ENCODE results near the gene MYH4. TPM values are rescaled to one million over a fixed set of nuclear protein-coding genes. Genes with fewer than 3 reads are reported as not detected.

Gene MYH4
- total and polyA plus RNA-seq, 4 donors = 0.19 TPM; not detected in 3

DNA sequence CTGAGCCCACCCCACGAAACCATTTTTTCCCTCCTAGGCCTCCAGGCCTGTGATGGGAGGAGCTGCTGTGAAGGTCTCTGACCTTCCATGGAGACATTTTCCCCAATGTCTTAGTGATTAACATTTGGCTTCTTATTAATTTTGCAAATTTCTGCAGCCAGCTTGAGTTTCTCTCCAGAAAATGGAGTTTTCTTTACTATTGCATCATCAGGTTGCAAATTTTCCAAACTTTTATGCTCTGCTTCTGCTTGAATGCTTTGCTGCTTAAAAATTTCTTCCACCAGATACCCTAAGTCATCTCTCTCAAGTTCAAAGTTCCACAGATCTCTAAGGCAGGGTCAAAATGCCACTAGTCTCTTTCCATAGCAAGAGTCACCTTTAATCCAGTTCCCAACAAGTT lies 12.9 kb upstream of the MYH4 start:
- TF ChIP-seq EGR1 (IDR thresholded peaks at IDR 0.05; ENCODE audit: low read depth in 2 of 2) = no peak
- TF ChIP-seq, protein P1, sequence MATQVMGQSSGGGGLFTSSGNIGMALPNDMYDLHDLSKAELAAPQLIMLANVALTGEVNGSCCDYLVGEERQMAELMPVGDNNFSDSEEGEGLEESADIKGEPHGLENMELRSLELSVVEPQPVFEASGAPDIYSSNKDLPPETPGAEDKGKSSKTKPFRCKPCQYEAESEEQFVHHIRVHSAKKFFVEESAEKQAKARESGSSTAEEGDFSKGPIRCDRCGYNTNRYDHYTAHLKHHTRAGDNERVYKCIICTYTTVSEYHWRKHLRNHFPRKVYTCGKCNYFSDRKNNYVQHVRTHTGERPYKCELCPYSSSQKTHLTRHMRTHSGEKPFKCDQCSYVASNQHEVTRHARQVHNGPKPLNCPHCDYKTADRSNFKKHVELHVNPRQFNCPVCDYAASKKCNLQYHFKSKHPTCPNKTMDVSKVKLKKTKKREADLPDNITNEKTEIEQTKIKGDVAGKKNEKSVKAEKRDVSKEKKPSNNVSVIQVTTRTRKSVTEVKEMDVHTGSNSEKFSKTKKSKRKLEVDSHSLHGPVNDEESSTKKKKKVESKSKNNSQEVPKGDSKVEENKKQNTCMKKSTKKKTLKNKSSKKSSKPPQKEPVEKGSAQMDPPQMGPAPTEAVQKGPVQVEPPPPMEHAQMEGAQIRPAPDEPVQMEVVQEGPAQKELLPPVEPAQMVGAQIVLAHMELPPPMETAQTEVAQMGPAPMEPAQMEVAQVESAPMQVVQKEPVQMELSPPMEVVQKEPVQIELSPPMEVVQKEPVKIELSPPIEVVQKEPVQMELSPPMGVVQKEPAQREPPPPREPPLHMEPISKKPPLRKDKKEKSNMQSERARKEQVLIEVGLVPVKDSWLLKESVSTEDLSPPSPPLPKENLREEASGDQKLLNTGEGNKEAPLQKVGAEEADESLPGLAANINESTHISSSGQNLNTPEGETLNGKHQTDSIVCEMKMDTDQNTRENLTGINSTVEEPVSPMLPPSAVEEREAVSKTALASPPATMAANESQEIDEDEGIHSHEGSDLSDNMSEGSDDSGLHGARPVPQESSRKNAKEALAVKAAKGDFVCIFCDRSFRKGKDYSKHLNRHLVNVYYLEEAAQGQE (IDR thresholded peaks at IDR 0.05) = no peak
- no peak for TF ChIP-seq NR2F2 (IDR thresholded peaks at IDR 0.05)
- TF ChIP-seq HNF4A (conservative IDR thresholded peaks at IDR 0.05) = no peak
- TF ChIP-seq HNF4G (IDR thresholded peaks at IDR 0.05) = no peak
- no peak for TF ChIP-seq GABPA (IDR thresholded peaks at IDR 0.05 in 1 of 2, conservative IDR thresholded peaks at IDR 0.05 in 1 of 2)
- TF ChIP-seq RAD21 (IDR thresholded peaks at IDR 0.05) = no peak
- TF ChIP-seq FOXA2 (IDR thresholded peaks at IDR 0.05) = no peak
- no peak for TF ChIP-seq SP1 (IDR thresholded peaks at IDR 0.05)
- TF ChIP-seq, protein P2, sequence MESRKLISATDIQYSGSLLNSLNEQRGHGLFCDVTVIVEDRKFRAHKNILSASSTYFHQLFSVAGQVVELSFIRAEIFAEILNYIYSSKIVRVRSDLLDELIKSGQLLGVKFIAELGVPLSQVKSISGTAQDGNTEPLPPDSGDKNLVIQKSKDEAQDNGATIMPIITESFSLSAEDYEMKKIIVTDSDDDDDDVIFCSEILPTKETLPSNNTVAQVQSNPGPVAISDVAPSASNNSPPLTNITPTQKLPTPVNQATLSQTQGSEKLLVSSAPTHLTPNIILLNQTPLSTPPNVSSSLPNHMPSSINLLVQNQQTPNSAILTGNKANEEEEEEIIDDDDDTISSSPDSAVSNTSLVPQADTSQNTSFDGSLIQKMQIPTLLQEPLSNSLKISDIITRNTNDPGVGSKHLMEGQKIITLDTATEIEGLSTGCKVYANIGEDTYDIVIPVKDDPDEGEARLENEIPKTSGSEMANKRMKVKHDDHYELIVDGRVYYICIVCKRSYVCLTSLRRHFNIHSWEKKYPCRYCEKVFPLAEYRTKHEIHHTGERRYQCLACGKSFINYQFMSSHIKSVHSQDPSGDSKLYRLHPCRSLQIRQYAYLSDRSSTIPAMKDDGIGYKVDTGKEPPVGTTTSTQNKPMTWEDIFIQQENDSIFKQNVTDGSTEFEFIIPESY (IDR thresholded peaks at IDR 0.05) = no peak
- TF ChIP-seq TAF1 (conservative IDR thresholded peaks at IDR 0.05) = no peak
- TF ChIP-seq YY1 (IDR thresholded peaks at IDR 0.05) = no peak
- TF ChIP-seq, protein P3, sequence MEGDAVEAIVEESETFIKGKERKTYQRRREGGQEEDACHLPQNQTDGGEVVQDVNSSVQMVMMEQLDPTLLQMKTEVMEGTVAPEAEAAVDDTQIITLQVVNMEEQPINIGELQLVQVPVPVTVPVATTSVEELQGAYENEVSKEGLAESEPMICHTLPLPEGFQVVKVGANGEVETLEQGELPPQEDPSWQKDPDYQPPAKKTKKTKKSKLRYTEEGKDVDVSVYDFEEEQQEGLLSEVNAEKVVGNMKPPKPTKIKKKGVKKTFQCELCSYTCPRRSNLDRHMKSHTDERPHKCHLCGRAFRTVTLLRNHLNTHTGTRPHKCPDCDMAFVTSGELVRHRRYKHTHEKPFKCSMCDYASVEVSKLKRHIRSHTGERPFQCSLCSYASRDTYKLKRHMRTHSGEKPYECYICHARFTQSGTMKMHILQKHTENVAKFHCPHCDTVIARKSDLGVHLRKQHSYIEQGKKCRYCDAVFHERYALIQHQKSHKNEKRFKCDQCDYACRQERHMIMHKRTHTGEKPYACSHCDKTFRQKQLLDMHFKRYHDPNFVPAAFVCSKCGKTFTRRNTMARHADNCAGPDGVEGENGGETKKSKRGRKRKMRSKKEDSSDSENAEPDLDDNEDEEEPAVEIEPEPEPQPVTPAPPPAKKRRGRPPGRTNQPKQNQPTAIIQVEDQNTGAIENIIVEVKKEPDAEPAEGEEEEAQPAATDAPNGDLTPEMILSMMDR (IDR thresholded peaks at IDR 0.05; ENCODE audit: low read depth, low read length, missing input control) = no peak
- no peak for TF ChIP-seq JUND (IDR thresholded peaks at IDR 0.05)
- TF ChIP-seq RXRA (IDR thresholded peaks at IDR 0.05) = no peak
- TF ChIP-seq, protein P4, sequence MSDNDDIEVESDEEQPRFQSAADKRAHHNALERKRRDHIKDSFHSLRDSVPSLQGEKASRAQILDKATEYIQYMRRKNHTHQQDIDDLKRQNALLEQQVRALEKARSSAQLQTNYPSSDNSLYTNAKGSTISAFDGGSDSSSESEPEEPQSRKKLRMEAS (IDR thresholded peaks at IDR 0.05) = no peak
- TF ChIP-seq FOXA1 (IDR thresholded peaks at IDR 0.05) = no peak
- WGBS = 59% methylated on average over 1 of the region's 1 CpG

DNA sequence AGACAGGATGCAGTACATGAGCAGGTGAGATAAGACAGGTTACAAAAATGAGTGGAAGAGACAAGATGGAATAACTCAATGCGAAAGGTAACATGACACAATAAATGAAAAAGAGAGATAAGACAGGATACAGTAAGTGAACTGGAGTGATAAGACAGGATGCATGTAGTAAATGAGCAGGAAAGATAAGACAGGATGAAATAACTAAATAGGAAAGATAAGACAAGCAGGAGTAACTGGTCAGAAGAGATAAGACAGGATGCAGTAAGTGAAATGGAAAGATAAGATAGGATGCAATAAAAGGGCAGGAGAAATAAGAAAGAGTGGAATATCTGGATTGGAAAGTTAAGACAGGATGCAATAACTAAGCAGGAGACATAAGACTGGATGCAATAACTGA lies 8.3 kb upstream of the MYH4 start:
- peaks cover 0 to 8% (median 0%) of the 10 kb centered on the region in 4 donors for H3K9me3 ChIP-seq (ENCODE audit: control insufficient read depth in 4 of 4, low read length in 3 of 4)
- no peaks in the 10 kb centered on the region for H3K36me3 ChIP-seq (ENCODE audit: control insufficient read depth in 4 of 4, insufficient read depth in 3 of 4, low read depth in 1 of 4, low read length in 3 of 4)
- DNase-seq (ENCODE audit: low spot score) = no peak
- TF ChIP-seq TAF1 (conservative IDR thresholded peaks at IDR 0.05) = no peak
- TF ChIP-seq FOXA1 (IDR thresholded peaks at IDR 0.05) = no peak
- no peak for TF ChIP-seq NR2F2 (IDR thresholded peaks at IDR 0.05)
- TF ChIP-seq GABPA (IDR thresholded peaks at IDR 0.05 in 1 of 2, conservative IDR thresholded peaks at IDR 0.05 in 1 of 2) = no peak
- no peak for TF ChIP-seq SP1 (IDR thresholded peaks at IDR 0.05)
- no peak for TF ChIP-seq YY1 (IDR thresholded peaks at IDR 0.05)
- TF ChIP-seq HNF4A (conservative IDR thresholded peaks at IDR 0.05) = no peak
- TF ChIP-seq RAD21 (IDR thresholded peaks at IDR 0.05) = no peak
- TF ChIP-seq, protein P5, sequence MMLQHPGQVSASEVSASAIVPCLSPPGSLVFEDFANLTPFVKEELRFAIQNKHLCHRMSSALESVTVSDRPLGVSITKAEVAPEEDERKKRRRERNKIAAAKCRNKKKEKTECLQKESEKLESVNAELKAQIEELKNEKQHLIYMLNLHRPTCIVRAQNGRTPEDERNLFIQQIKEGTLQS (IDR thresholded peaks at IDR 0.05) = no peak
- no peak for TF ChIP-seq RXRA (IDR thresholded peaks at IDR 0.05)
- TF ChIP-seq FOXA2 (IDR thresholded peaks at IDR 0.05) = no peak
- TF ChIP-seq, protein P3 (IDR thresholded peaks at IDR 0.05; ENCODE audit: low read depth, low read length, missing input control) = no peak
- no peak for TF ChIP-seq JUND (IDR thresholded peaks at IDR 0.05)
- no peak for TF ChIP-seq HNF4G (IDR thresholded peaks at IDR 0.05)
- TF ChIP-seq, protein P4 (IDR thresholded peaks at IDR 0.05) = no peak
- H3K4me1 ChIP-seq (ENCODE audit: control insufficient read depth in 4 of 4, insufficient read depth in 4 of 4, low read length in 3 of 4) = no peaks in the 10 kb centered on the region
- no peak overlapping the region for H3K9ac ChIP-seq (ENCODE audit: low read depth in 1 of 2, low read length in 2 of 2)
- H3K4me3 ChIP-seq (ENCODE audit: low read depth in 1 of 3, low read length in 3 of 3) = no peak overlapping the region
- 35% methylated on average over 1 of the region's 1 CpG for WGBS
- H3K27me3 ChIP-seq (ENCODE audit: control insufficient read depth in 4 of 4, insufficient read depth in 4 of 4, low read length in 3 of 4) = peaks cover 0 to 4% (median 1%) of the 10 kb centered on the region in 4 donors
- H3K27ac ChIP-seq (ENCODE audit: low read depth in 1 of 2, low read length in 2 of 2) = no peak overlapping the region

More for the DNA sequence above, 12.9 kb upstream of the MYH4 start:
- no peak for DNase-seq (ENCODE audit: low spot score)
- Histone ChIP-seq H3K27ac (ENCODE audit: low read depth in 1 of 2, low read length in 2 of 2) (no peak overlapping the region), H3K27me3 (ENCODE audit: control insufficient read depth in 4 of 4, insufficient read depth in 4 of 4, low read length in 3 of 4) (peaks cover 0 to 3% (median 0%) of the 10 kb centered on the region in 4 donors), H3K4me3 (ENCODE audit: low read depth in 1 of 3, low read length in 3 of 3) (no peak overlapping the region), H3K36me3 (ENCODE audit: control insufficient read depth in 4 of 4, insufficient read depth in 3 of 4, low read depth in 1 of 4, low read length in 3 of 4) (no peaks in the 10 kb centered on the region), H3K9me3 (ENCODE audit: control insufficient read depth in 4 of 4, low read length in 3 of 4) (peaks cover 0 to 13% (median 2%) of the 10 kb centered on the region in 4 donors), H3K9ac (ENCODE audit: low read depth in 1 of 2, low read length in 2 of 2) (no peak overlapping the region), H3K4me1 (ENCODE audit: control insufficient read depth in 4 of 4, insufficient read depth in 4 of 4, low read length in 3 of 4) (no peaks in the 10 kb centered on the region)

Measured in liver (tissue), 9 donors.